ENCODE results near the gene PBX2. TPM values are rescaled to one million over a fixed set of nuclear protein-coding genes. Genes with fewer than 3 reads are reported as not detected.
A peak's percentile ranks its signal among the peaks of the same experiment; 100 is the strongest.
"Not testable (repeated sequence)": the region's sequence is repeated elsewhere in the genome, so short reads cannot be mapped to it uniquely, and the experiment has no call there.

PBX2 gene
- total RNA-seq, 1 donor from 2014 or later = 55.9 TPM

DNA sequence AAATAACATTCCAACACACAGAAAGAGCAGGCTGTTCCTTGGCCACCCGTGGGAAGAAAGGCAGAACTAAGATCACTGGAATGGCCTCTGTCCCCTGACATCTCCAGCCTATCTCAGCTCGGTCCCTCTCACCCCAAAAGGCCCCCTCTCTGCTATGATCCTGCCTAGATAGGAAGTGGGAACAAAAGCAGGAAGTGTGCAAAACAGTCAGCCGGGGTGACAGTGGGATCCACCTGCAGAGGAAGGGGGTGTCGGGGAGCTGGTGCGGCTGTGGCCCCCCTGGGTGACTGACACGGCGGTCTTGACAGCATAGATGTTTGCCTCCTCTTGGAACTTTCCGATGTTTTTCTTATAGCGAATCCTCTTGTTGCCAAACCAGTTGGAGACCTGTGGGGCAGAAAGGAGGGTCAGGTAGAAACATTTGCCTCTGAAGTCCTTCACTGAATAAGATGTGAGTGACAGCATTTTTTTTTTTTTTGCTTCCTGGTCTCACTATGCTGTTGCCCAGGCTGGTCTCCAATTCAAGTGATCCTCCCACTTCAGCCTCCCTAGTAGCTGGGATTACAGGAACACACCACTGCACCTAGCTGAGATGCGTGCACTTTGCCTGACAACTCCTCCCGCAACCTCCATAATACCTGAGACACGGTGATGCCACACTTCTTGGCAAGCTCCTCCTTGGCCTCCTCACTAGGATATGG, 2.8 kb downstream of the PBX2 start:
- no peak for DNase-seq (ENCODE audit: low read depth)

GRCh38 chr6:32186151-32186840, 3.7 kb downstream of the PBX2 start:
- not testable (repeated sequence) for DNase-seq (ENCODE audit: low read depth)

DNA sequence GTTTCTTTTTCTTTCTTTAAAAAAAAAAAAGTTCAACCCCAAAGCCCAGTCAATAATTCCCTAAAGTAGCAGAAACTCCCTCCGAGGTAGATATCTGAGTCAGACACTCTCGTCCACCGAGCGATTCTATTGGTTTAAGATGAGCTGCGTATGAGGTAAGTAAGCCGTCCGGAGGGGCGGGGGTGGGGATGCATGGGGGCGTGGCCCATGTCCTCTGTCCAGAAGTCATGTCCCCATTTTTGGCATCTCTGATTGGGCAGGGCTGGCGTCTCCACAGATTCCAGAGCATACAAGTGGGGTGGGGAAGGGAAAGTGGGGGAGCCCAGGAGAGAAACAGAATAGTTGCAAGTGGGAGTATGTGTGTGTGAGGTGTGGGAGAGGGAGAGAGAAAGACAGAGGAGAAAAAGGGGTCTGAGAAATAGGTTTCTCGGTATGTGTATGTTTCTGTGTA, 4.3 kb downstream of the PBX2 start:
- peak; percentile 90 for DNase-seq (ENCODE audit: low read depth)

DNA sequence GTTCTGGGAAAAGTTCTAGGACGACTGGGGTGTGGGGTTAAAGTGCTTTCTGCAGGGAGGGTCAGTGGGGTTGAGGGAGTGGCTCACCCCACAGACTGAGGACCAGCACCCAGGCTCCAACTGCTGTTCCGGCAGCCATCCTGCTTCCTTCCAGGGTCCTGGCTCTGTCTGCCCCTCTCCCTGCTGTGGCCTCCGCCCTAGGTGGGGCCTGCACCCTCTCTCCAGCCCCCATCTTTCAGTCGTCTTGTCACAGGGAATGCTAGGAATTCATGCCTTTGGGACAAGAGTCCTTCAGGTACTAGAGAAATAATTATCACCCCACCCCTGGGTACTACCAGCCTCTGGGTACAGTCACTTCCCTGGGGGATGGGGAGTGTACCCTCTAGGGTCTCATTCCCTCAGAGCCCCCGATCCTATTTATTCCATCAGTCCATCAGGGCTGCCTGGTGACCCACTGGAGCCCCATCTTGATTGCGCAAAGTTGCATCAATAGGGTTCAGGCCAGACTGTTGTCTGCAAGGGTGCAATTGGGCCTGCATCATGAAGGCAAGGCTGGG, 5.8 kb downstream of the PBX2 start, which contains the start of gene AGER:
TSS of gene AGER (minus strand) at position 170 of the 557 bp plus-strand sequence. CDS start at position 139, 31 bp downstream.
- DNase-seq (ENCODE audit: low read depth) = no peak

- DNase-seq (ENCODE audit: low read depth) = no peak
Observed at GRCh38 chr6:32183483-32184083, 6.4 kb downstream of the PBX2 start.

DNA sequence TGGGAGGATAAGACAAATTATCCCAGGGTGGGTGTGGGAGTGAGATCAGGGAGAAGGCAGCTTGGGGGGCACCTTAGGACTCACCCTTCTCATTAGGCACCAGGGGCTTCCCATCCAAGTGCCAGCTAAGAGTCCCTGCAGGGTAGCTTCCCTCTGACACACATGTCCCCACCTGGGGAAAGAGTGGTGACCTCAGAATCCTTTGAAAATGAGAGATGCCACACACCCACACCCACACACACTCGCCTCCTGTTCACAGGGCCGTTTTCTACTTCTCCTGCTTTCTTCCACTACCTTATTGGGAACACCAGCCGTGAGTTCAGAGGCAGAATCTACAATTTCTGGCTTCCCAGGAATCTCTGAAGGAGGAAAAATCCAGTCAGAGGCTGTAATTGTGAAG, 7.0 kb downstream of the PBX2 start:
- DNase-seq (ENCODE audit: low read depth) = no peak

DNA sequence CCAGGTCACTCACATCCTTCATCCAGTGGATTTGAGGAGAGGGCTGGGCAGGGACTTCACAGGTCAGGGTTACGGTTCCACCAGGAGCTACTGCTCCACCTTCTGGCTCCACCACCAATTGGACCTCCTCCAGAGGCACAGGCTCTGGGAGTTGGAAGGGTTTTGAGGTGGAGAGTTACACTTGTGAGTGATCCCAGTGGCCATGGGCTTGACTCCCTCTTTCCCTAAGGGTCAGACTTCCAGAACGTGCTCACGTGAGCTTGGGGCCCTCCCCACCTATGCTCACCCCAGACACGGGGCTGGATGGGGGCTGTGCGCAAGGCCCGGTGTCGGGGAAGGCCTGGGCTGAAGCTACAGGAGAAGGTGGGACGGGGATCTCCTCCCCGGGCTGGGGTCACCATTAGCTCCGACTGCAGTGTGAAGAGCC, 7.4 kb downstream of the PBX2 start:
- DNase-seq (ENCODE audit: low read depth) = no peak

- DNase-seq (ENCODE audit: low read depth) = no peak
Observed at GRCh38 chr6:32181915-32182529, 8.0 kb downstream of the PBX2 start.

- no peak for DNase-seq (ENCODE audit: low read depth)
Observed at GRCh38 chr6:32181148-32181702, 8.8 kb downstream of the PBX2 start.

DNA sequence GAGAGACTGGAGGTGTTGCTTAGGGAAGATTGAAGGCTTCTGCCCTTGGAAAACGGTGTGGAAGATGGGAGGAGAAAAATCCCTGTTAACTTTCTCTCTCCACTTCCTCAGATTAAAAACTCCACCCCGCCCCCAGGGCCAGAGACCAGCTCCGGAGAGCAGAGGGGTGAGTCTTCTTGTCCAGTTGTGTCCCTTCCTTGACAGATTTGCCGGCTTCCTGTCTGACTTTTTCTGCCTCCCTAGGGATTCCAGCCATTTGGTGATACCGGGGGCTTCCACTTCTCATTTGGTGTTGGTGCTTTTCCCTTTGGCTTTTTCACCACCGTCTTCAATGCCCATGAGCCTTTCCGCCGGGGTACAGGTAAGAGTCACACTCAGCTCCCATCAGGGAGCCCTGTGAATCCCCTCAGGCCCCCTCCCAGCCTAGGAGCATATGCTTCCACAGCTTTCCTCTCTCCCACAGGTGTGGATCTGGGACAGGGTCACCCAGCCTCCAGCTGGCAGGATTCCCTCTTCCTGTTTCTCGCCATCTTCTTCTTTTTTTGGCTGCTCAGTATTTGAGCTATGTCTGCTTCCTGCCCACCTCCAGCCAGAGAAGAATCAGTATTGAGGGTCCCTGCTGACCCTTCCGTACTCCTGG, 10.1 kb downstream of the PBX2 start:
- DNase-seq (ENCODE audit: low read depth) = no peak

DNA sequence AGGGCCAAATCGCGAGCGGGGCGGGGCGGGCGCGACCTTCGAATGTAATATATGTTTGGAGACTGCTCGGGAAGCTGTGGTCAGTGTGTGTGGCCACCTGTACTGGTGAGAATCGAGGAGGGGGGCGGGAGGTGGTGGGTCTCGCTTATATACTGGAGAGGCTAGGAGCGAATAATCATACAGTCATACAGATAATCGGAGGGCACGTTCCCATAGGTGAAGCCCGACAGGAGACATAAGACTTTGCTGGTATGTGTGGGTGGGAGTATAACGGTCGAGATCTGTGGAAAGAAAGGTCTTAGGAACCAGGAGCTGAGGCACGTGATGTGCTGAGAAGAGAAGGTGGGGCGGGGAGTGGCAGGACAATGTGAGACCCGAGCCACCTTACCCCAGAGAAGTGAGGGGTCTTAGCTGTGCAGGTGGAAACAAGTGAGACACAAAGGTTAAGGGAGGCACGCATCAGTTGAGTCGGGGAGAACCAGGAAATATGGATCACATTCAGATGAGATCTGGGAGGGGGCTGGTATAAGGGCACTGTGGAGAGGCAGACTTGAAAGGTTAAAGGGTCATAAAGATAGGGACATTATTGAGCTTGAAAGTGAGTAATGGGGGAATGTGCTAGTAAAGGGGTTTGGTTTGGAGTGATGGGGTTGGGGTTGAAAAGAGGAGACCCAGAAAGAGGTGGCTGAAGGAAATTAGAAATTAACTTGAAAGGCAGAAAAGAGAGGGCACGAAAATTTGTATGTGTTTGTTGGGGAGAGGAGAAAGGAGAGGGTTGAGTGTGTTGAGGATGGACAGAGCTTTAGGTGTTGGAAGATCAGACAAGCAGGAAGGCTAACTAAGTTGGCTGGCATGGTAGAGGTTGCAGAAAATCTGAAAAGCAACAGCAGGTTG, 11.2 kb downstream of the PBX2 start:
- DNase-seq (ENCODE audit: low read depth) = no peak

DNA sequence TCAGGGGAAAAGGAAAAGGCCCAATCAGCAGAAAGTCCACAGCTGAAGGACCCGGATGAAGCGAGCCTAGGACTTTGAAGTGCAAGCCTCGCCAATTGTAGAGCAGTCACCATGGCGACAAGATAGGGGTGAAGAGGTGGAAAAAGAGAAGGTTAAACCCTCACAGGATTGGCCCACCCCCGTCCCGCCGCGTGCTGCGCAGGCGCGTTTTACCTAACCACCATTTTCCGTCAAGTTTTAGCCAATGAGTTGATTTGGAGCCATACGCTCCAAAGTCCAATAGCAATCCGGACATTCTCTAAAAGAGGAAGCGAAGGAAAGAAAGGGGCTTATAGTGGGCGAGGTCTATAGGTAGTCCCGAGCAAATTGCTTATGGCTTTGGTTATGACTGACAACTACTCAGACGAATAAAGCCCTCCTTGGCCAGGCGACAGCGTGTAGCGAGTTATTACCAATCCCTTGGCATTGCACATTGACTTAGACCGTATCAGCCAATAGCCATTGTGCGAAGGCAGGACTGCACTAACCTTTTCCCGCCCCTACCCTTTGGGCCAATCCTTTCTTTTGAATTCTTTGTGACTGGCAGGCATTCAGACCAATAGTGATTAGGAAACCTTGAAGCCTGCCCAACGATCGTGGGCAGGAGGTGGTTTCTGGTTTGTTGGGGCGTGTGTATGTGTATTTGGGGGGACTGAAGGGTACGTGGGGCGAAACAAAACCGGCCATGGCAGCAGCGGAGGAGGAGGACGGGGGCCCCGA, 12.0 kb downstream of the PBX2 start, which contains the start of gene RNF5:
TSS of gene RNF5 (plus strand) at position 618 of the 759 bp plus-strand sequence. CDS start at position 725, 107 bp downstream.
- peak; percentile 100 for DNase-seq (ENCODE audit: low read depth)

DNA sequence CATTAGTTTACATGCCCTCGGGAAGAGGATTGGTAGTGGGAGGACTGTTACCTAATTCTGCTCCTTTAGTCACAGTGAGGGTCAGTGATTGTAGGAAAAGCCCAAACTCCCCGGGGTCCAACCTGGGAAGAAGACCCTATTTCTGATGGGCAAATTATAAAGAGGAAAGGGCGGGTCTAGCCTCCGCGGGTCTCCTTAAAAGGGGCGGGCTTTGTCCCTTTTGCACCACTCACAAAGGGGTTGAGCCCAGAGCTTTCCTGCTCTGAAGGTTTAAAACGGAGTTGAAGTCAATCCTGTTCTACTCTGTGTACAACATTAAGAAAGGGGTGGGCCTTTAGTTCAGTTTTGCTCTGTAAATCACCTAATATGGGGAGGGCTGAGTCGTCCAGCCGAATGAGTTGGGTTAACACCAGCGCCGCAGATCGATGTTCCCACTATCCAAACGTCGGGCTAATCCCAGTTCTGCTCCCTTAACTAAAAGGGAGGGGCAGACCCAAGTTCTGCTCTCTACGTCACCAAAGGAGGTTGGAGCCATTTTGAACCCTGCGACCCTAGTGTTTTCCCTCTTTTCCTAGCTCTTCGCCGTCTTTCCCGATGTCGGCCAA, 12.7 kb downstream of the PBX2 start:
- DNase-seq (ENCODE audit: low read depth) = no peak

GRCh38 chr6:32176476-32177182, 13.4 kb downstream of the PBX2 start:
- DNase-seq (ENCODE audit: low read depth) = peak; percentile 64

DNA sequence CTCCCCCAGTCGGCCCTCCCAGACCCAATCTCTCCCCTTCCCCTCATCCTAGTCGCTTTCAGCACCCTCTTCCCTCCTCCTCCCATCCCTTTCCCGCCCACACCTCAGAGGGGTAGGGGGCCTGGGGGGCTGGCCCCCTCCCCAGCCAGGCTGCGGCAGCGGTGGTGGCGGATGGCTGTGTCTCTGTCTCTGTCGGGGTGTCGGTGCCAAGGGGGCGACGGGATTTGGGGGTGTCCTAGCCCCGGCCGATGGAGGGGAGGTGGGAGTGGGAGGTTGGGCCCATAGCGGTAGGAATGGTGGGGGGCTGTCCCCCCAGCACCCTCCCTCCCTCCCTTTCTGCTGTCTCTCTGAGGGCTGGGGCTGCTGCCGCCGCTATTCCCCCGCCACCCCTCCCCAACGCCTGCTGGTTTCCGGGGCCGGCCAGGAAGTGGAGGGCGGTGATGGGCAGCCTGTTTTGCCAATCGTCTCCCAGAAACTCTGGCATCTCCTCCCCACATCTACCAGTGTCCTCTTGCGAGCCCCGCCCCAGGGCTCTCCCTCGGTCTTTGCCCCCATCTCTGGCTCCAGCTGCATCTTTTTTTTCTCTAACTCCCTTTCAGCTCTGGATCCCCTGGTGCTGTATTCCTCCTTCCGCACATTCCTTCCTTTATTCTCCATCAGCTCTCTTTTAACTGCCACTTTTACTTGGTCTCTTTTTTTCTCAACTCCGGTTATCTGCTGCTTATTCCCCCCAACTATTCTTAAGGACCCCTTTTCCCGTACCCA, 14.1 kb downstream of the PBX2 start, which contains the start of gene AGPAT1:
TSS of gene AGPAT1 (minus strand) at position 374 of the 765 bp plus-strand sequence. CDS start 4,588 bp downstream, outside the sequence.
- peak; percentile 91 for DNase-seq (ENCODE audit: low read depth)

DNA sequence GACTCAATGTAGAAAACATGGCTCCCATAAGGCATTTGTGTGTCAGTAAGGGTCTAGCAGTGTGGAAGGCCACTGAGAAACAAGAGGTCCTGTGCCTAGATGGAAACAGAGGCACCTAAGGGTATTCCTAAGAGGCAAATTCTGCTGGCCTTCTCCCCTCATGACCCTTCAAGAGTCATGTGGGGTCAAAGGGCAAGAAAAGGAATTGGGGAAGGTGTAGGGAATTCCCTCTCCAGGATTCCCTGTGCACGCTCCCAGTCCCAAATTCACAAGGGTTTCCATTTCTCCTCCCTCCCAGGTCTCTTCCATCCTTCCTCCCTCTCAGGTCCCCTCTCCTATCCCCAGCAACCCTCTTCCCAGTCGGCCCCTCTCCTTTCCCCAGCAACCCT, 14.7 kb downstream of the PBX2 start:
- no peak for DNase-seq (ENCODE audit: low read depth)

- DNase-seq (ENCODE audit: low read depth) = no peak
Observed at GRCh38 chr6:32174416-32174815, 15.6 kb downstream of the PBX2 start.

Data from renal cortical epithelial cell (primary cell).